ENCODE results near the gene DLGAP1.

DLGAP1 gene

DNA sequence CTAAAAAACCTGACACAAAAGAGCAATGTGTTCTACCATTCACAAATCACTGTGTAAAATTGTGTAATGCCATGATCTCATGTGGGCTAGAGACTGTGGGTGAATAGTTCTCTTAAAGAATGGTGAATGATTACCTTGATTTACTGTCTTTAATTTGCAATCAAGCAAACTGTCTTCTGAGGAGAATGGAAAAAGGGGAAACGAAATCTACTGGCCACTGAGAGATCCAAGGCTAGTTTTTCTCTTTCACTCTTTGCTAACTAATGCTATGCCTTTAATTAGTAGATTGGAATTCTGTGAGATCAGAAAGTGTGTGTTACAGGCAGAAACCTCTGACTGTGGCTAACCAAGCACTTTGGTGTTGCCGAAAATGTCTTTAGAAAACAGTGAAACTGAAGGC lies 582.5 kb downstream of the DLGAP1 start:
- no peak for DNase-seq (ENCODE audit: low read depth in 2 of 2)
- H3K4me3 ChIP-seq (replicated peaks in 1 of 2; ENCODE audit: low read depth in 2 of 2, low read length in 2 of 2), result no peak overlapping the region
- TF ChIP-seq, protein P1, sequence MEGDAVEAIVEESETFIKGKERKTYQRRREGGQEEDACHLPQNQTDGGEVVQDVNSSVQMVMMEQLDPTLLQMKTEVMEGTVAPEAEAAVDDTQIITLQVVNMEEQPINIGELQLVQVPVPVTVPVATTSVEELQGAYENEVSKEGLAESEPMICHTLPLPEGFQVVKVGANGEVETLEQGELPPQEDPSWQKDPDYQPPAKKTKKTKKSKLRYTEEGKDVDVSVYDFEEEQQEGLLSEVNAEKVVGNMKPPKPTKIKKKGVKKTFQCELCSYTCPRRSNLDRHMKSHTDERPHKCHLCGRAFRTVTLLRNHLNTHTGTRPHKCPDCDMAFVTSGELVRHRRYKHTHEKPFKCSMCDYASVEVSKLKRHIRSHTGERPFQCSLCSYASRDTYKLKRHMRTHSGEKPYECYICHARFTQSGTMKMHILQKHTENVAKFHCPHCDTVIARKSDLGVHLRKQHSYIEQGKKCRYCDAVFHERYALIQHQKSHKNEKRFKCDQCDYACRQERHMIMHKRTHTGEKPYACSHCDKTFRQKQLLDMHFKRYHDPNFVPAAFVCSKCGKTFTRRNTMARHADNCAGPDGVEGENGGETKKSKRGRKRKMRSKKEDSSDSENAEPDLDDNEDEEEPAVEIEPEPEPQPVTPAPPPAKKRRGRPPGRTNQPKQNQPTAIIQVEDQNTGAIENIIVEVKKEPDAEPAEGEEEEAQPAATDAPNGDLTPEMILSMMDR (IDR thresholded peaks at IDR 0.05; ENCODE audit: low read depth, low read length), result no peak

DNA sequence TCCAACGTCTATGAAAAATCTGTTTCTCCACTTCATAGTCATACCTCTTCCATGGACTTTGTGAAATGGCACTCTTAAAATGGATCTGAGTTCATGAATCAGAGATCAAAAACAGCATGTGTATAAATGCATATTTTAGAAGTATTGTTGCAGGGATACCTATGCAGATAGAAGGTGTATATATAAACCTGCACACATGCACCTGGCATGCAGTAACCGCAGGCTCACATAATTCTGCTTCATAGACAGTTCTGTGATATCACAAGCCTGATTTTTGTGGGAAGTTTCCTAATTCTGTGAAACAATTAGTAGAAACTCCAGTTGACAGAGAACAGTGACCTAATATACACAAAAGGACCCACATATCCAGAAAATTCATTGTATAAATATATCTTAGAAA lies 583.4 kb downstream of the DLGAP1 start:
- no peak for DNase-seq (ENCODE audit: low read depth in 2 of 2)
- TF ChIP-seq, protein P1 (IDR thresholded peaks at IDR 0.05; ENCODE audit: low read depth, low read length), result no peak
- H3K4me3 ChIP-seq (replicated peaks in 1 of 2; ENCODE audit: low read depth in 2 of 2, low read length in 2 of 2), result no peak overlapping the region

DNA sequence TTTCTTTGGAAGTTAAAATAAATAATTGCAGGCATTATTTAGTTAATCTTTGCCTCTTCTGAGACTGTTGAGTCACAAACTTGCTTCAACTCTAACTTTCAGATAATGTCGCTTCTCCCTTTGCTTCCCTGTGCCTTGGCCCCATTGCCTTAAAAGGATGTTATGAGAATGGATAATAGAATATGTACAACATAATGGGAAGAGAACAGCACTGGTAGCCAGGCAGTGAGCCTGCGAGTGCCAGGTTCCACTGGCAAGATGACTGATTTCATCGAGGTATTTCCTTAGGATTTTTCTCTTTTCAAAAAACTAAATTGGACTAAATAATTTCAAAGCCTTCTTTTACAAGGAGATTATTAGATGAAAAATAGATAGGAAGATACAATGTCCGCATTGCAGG lies 584.2 kb downstream of the DLGAP1 start:
- no peak for DNase-seq (ENCODE audit: low read depth in 2 of 2)
- H3K4me3 ChIP-seq (replicated peaks in 1 of 2; ENCODE audit: low read depth in 2 of 2, low read length in 2 of 2), result no peak overlapping the region
- TF ChIP-seq, protein P1 (IDR thresholded peaks at IDR 0.05; ENCODE audit: low read depth, low read length), result no peak

DNA sequence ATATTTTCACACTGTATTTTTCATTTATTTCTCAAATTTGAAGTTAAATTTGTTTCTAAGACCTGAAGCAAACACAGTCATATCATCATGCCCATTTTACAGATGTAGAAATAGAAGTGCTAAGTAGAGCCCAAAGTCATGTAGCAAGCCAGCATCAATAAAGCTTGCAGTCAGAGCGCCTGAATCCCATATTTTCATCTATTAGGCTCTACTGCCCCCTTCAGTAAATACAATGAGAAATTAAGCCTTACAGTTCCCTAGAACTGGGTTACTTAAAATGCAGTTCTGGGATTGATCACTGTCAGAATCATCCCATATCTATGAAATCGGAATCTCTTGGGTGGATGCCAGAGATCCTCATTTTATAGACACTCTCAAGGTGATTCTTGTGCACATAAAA lies 585.3 kb downstream of the DLGAP1 start:
- H3K4me3 ChIP-seq (replicated peaks in 1 of 2; ENCODE audit: low read depth in 2 of 2, low read length in 2 of 2), result no peak overlapping the region
- peak; percentile 83 to 84 for DNase-seq (ENCODE audit: low read depth in 2 of 2)
- TF ChIP-seq, protein P1 (IDR thresholded peaks at IDR 0.05; ENCODE audit: low read depth, low read length), result peak; percentile 47

DNA sequence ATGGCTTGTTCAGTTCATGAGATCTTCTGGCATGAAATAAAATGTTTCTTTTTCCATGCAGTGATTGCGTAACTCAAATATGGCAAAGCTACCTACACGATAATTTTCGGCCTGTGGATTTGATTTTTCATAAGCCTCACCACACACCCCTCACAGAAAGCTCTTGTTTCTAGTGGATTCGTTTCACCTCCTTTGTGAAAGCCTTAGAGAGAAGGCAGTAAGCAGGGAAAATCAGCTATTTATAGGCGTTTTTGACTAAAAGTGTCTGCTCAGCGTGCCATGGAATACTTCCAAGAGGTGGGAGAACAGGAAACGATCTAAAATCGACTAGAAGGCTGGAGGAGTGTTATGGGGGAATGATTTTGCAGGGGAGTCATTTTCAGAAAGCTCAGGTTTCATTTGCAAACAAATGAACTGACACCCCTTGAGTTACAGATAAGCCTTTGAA lies 587.2 kb downstream of the DLGAP1 start:
- peak; percentile 23 to 50 for DNase-seq (ENCODE audit: low read depth in 2 of 2)
- TF ChIP-seq, protein P1 (IDR thresholded peaks at IDR 0.05; ENCODE audit: low read depth, low read length), result no peak

DNA sequence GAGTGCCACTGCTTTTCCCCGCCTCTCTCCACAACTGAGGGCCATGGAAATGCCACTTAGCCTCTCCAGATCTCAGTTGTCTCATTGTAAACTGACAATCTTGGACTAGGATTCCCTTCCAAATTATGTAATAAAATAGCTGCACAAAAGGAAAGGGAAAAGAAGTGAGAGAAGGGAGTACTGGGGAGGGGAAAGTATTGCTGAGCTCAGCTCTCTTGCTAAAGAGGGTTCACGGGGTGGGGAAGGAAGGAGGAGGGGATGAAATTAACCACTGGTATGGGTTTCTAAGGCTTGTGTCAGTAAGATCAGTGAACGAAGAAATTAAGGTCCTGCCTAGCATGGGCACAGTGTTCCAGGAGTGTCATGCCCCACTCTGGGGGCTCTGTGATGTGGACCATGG lies 587.9 kb downstream of the DLGAP1 start:
- TF ChIP-seq, protein P1 (IDR thresholded peaks at IDR 0.05; ENCODE audit: low read depth, low read length), result no peak
- no peak overlapping the region for H3K4me3 ChIP-seq (replicated peaks in 1 of 2; ENCODE audit: low read depth in 2 of 2, low read length in 2 of 2)

More for the DNA sequence above, 587.2 kb downstream of the DLGAP1 start:
- H3K4me3 ChIP-seq (replicated peaks in 1 of 2; ENCODE audit: low read depth in 2 of 2, low read length in 2 of 2), result no peak overlapping the region

DNA sequence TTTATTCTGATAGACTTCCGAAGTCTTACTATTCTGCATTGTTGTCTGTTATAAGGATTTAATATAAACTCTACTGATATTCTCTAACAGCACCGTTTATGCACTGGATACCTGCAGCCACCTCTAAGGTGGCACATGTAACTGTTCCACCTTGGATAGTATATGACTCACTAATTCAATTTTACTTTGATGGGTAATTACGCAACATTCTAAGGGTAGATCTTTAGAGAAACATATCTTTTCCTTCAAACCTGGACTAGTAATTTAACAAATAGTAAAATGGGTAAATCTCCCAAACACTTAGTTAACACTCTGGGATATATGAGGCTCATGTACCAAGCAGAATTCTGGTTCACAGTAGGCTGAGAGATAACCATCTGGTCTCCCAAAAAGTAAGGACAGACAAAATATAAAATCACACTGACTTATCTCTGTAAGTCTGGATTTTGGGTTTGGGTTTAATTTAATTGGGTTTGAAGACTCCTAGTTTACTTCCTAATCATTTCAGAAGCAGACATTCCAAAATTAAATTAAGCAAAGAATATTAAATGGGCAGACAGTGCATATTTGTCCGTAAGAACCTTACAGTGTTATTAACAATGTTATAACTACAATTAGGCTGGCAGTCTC lies 590.3 kb downstream of the DLGAP1 start:
- no peak overlapping the region for H3K4me3 ChIP-seq (replicated peaks in 1 of 2; ENCODE audit: low read depth in 2 of 2, low read length in 2 of 2)
- TF ChIP-seq, protein P1 (IDR thresholded peaks at IDR 0.05; ENCODE audit: low read depth, low read length), result no peak
- DNase-seq (ENCODE audit: low read depth in 2 of 2), result no peak

More for the DNA sequence above, 587.9 kb downstream of the DLGAP1 start:
- no peak for DNase-seq (ENCODE audit: low read depth in 2 of 2)
